ENCODE measurements around the gene SCNN1G.

SCNN1G gene

GRCh38 chr16:23183543-23183862, 958 bp downstream of the SCNN1G start:
- H3K4me3 ChIP-seq (ENCODE audit: low read depth, low read length) = no peak overlapping the region
- H3K4me1 ChIP-seq = no peaks in the 10 kb centered on the region
- TF ChIP-seq CTCF (IDR thresholded peaks at IDR 0.05; ENCODE audit: low read depth, low read length) = no peak
- no peak for DNase-seq
- H3K9me3 ChIP-seq = no peaks in the 10 kb centered on the region
- no peaks in the 10 kb centered on the region for H3K36me3 ChIP-seq
- peaks cover 64% of the 10 kb centered on the region for H3K27me3 ChIP-seq

- Histone ChIP-seq H3K27me3 (peaks cover 64% of the 10 kb centered on the region), H3K9me3 (no peaks in the 10 kb centered on the region), H3K4me3 (ENCODE audit: low read depth, low read length) (no peak overlapping the region), H3K36me3 (no peaks in the 10 kb centered on the region), H3K4me1 (no peaks in the 10 kb centered on the region)
- DNase-seq = no peak
- no peak for TF ChIP-seq CTCF (IDR thresholded peaks at IDR 0.05; ENCODE audit: low read depth, low read length)
Observed at GRCh38 chr16:23185656-23186055, 3.1 kb downstream of the SCNN1G start.

GRCh38 chr16:23186171-23186570, 3.6 kb downstream of the SCNN1G start:
- H3K4me1 ChIP-seq = no peaks in the 10 kb centered on the region
- no peak for TF ChIP-seq CTCF (IDR thresholded peaks at IDR 0.05; ENCODE audit: low read depth, low read length)
- H3K4me3 ChIP-seq (ENCODE audit: low read depth, low read length) = no peak overlapping the region
- peaks cover 61% of the 10 kb centered on the region for H3K27me3 ChIP-seq
- no peaks in the 10 kb centered on the region for H3K36me3 ChIP-seq
- no peak for DNase-seq
- H3K9me3 ChIP-seq = no peaks in the 10 kb centered on the region

GRCh38 chr16:23187341-23187740, 4.8 kb downstream of the SCNN1G start:
- no peak for DNase-seq
- Histone ChIP-seq H3K36me3 (no peaks in the 10 kb centered on the region), H3K27me3 (peaks cover 50% of the 10 kb centered on the region), H3K4me1 (no peaks in the 10 kb centered on the region), H3K9me3 (no peaks in the 10 kb centered on the region), H3K4me3 (ENCODE audit: low read depth, low read length) (no peak overlapping the region)
- TF ChIP-seq CTCF (IDR thresholded peaks at IDR 0.05; ENCODE audit: low read depth, low read length) = no peak

GRCh38 chr16:23188911-23189310, 6.4 kb downstream of the SCNN1G start:
- Histone ChIP-seq H3K36me3 (no peaks in the 10 kb centered on the region), H3K27me3 (peaks cover 35% of the 10 kb centered on the region), H3K4me3 (ENCODE audit: low read depth, low read length) (no peak overlapping the region), H3K9me3 (no peaks in the 10 kb centered on the region), H3K4me1 (no peaks in the 10 kb centered on the region)
- TF ChIP-seq CTCF (IDR thresholded peaks at IDR 0.05; ENCODE audit: low read depth, low read length) = no peak
- DNase-seq = no peak

- H3K9me3 ChIP-seq = no peaks in the 10 kb centered on the region
- H3K27me3 ChIP-seq = no peaks in the 10 kb centered on the region
- H3K4me3 ChIP-seq (ENCODE audit: low read depth, low read length) = no peak overlapping the region
- no peaks in the 10 kb centered on the region for H3K36me3 ChIP-seq
- TF ChIP-seq CTCF (IDR thresholded peaks at IDR 0.05; ENCODE audit: low read depth, low read length) = no peak
- no peak for DNase-seq
- H3K4me1 ChIP-seq = no peaks in the 10 kb centered on the region
Observed at GRCh38 chr16:23194497-23195221, 12.1 kb downstream of the SCNN1G start.
